ENCODE data around the gene MYLIP.

GRCh38 chr6:16130932-16131387 is 2.1 kb downstream of the MYLIP start:
- TF ChIP-seq EZH2 (IDR thresholded peaks at IDR 0.05; ENCODE audit: low read length, unreplicated experiment) = no peak
- no peak for TF ChIP-seq CTCF (conservative IDR thresholded peaks at IDR 0.05; ENCODE audit: low read depth, low read length)

Measured in PC-3 (cell line).